GM19240 (cell line): ENCODE measurements around the gene TXNDC15.

Source experiments
- DNase-seq: peaks from one replicate; pipeline ENCODE4 v3.0.0; 2011; ENCODE audit warnings: low spot score; ENCODE audit not compliant: insufficient read length

Gene TXNDC15

GRCh38 chr5:134917070-134917815 is 43.1 kb downstream of the TXNDC15 start:
- DNase-seq: no peak

GRCh38 chr5:134918861-134919260 is 44.7 kb downstream of the TXNDC15 start:
- no peak for DNase-seq

DNA sequence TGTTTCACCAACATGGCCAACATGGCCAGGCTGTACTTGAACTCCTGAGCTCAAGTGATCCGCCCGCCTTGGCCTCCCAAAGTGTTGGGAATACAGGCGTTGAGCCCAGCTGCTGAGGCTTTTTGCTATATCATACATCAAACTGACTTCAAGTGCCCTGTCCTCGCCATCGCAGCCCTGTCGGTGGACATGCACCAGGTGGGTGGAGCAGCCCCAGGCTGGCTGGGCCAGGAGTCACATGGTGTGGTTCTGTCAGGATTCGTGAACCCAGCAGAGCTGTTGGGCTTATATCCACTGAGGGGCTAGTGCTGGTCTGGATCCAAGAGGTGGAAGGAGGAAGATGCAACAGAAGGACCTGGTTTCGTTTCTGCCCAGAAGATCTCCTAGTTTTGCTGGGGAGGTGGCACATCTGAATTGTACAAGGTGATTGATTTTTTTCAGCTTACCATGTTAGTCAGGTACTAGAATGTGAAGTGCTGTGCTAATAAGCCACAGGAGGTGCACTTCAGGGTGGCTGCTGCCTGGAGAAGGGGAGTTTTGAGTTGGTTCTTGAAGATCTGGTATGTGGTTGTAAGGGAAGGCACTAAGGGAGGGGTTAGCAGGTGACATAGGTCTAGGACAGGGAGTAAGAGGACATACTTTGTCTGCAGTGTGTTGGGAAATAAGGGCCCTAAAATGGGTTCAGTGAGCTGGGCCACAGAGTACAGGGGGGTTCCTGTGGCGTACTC is 46.8 kb downstream of the TXNDC15 start:
- no peak for DNase-seq

DNA sequence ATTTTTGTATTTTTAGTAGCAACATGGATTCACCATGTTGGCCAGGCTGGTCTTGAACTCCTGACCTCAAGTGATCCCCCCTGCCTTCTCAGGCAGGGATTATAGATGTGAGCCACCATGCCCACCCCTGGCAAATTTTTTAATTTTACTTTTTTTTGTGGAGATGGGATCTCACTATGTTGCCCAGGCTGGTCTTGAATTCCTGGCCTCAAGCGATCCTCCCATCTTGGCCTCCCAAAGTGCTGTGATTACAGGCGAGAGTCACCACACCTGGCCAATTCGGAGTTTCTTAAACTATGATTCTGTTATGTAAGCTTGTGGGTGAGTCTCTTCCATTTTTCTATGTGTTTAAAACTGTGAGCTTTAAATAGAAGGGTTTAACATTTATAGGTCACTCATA is 58.3 kb downstream of the TXNDC15 start:
- DNase-seq: no peak

GRCh38 chr5:134934202-134934601 is 60.0 kb downstream of the TXNDC15 start:
- DNase-seq: no peak

GRCh38 chr5:134935711-134936602 is 61.8 kb downstream of the TXNDC15 start:
- no peak for DNase-seq

DNA sequence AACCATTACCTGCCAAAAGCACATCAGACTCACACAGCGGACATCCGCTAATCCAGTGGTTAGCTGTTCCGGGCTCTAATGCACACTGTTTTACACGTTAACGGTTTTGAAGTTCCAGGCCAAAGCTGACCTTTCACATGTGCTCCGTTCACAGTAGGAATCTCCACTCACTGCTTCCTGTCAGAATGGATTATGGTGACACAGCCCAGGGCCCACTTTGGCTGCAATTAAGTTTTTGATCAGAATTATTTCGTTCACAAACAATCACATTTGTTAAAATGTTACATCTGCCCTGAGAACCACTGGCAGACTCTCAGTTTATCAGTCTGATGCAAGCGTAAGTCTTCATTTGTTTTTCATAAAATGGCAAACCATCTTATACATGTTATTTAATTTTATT is 63.4 kb downstream of the TXNDC15 start:
- no peak for DNase-seq

- DNase-seq: no peak
Observed at GRCh38 chr5:134938030-134938429, 63.9 kb downstream of the TXNDC15 start.

GRCh38 chr5:134939500-134939899 is 65.3 kb downstream of the TXNDC15 start:
- DNase-seq: no peak

DNA sequence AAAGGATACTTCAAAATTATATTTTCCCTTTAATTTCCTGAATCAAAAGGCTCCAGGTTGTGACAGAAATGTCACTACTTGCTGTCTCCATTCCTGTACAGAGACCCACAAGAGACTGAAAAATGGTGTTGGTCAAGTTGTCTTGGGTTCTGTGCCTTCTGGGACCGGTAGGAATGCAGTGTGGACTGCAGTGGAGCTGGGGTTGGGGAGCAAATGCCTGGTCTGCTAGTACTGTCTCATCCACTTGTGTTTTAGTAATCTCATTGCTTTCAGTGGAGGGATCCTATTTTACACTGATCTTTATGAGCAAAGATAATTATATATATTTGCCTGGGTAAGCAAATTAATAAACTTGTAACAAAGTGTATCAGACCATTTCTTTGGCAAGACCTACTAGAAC is 69.4 kb downstream of the TXNDC15 start:
- no peak for DNase-seq

DNA sequence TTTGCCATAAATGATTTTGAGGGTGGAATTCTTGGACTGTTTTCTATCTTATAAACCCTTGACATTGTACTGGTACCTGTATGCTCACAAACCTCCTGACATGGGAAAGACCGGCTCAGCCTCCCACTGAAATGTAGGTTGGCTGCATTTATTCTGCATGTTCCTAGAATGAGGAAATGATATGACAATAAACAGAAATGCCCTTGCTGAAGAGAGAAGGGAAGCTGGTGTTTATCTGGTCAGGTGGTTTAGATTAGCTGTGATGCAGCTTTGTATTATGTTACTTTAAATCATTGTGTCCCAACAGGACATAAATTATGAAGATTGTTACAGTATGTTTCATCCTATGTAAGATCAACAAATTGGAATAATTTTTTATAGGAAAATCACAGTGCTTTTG is 70.5 kb downstream of the TXNDC15 start:
- DNase-seq: no peak

- no peak for DNase-seq
Observed at GRCh38 chr5:134945041-134945440, 70.9 kb downstream of the TXNDC15 start.

DNA sequence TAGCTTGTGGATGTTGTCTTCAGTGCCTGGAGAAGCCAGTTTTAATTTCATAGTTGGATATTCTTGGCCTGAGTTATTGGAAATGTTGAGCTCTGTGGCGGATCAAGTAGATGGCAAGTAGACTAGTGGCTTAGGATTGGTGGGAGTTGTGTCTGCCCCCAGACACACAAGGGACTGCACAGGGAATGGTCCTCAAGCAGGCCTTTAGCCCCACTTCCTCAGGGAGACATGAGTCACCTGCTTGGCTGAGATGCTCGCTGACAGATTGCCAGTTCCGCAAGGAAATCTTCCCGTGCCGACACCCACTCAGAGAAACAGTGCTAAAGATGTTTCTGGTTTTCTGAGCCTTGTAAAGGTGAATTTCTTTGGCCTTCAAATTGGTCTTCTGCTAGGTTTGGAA is 74.7 kb downstream of the TXNDC15 start:
- DNase-seq: no peak

DNA sequence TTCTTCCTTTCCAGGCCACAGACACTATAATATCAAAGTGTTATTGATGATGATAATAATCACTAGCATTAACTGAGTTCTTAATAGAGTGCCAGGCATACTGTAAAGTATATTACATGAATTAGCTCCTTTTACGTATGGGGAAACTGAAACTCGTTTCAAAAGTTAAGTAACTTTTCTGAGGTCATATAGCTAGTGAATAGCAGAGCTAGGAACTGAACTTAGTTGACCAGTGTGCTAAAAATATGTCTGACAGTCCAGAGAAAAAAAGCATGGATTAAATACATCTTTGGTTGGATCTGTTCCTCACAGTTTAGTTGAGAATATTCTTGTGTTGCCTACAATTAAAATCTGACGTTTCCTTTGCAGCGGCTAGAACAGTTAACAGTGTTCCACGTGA is 75.1 kb downstream of the TXNDC15 start:
- no peak for DNase-seq
